Choroid plexus epithelial cell (primary cell): ENCODE data around the gene PCED1A.

Experiments
- DNase-seq: peaks from one replicate; pipeline ENCODE4 v3.0.0-alpha.2; 2010; ENCODE audit warnings: low read depth
- H3K4me3 ChIP-seq: 2 replicates; pipeline ENCODE4 v1.5.1; 2011; ENCODE audit warnings: low read depth, mild to moderate bottlenecking, control low read depth, low read length, moderate library complexity
- TF ChIP-seq, protein P1 (sequence below): conservative IDR thresholded peaks from 2 replicates; pipeline ENCODE4 v1.5.1; 2011; ENCODE audit warnings: low read depth, mild to moderate bottlenecking, control low read depth, inconsistent platforms, low read length, moderate library complexity

PCED1A gene

GRCh38 chr20:2794202-2794748, 46.2 kb downstream of the PCED1A start:
- H3K4me3 ChIP-seq, result no peak overlapping the region
- TF ChIP-seq, protein P1, sequence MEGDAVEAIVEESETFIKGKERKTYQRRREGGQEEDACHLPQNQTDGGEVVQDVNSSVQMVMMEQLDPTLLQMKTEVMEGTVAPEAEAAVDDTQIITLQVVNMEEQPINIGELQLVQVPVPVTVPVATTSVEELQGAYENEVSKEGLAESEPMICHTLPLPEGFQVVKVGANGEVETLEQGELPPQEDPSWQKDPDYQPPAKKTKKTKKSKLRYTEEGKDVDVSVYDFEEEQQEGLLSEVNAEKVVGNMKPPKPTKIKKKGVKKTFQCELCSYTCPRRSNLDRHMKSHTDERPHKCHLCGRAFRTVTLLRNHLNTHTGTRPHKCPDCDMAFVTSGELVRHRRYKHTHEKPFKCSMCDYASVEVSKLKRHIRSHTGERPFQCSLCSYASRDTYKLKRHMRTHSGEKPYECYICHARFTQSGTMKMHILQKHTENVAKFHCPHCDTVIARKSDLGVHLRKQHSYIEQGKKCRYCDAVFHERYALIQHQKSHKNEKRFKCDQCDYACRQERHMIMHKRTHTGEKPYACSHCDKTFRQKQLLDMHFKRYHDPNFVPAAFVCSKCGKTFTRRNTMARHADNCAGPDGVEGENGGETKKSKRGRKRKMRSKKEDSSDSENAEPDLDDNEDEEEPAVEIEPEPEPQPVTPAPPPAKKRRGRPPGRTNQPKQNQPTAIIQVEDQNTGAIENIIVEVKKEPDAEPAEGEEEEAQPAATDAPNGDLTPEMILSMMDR, result no peak
- no peak for DNase-seq

DNA sequence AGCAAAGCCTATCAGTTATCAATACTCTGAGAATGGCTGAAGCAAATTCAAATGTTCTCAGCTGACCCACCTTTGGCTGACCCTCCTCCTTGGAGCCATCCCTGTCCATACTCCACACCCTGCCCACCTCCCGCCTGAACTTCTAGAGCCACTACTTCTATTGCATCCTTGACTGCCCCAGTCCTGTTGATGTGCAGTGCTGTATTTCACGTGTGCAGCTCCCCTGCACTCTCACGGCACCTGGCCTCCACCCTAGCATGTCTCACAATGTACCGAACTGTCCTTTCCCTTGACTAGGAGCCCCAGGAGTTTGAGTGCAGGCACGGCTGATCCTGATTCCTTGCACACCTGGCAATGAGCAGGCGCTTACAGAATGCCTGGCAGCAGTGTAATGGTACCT, 47.0 kb downstream of the PCED1A start:
- TF ChIP-seq, protein P1, result no peak
- no peak overlapping the region for H3K4me3 ChIP-seq
- DNase-seq, result no peak
